ENCODE data around the gene EDIL3. TPM values are rescaled to one million over a fixed set of nuclear protein-coding genes. Genes with fewer than 3 reads are reported as not detected.

Gene EDIL3
- total and polyA plus RNA-seq, 9 of the 15 experiments (the other 6 are each of a cell fraction or from before 2014, with no cell fraction given), result 0.09 TPM; not detected in 8

DNA sequence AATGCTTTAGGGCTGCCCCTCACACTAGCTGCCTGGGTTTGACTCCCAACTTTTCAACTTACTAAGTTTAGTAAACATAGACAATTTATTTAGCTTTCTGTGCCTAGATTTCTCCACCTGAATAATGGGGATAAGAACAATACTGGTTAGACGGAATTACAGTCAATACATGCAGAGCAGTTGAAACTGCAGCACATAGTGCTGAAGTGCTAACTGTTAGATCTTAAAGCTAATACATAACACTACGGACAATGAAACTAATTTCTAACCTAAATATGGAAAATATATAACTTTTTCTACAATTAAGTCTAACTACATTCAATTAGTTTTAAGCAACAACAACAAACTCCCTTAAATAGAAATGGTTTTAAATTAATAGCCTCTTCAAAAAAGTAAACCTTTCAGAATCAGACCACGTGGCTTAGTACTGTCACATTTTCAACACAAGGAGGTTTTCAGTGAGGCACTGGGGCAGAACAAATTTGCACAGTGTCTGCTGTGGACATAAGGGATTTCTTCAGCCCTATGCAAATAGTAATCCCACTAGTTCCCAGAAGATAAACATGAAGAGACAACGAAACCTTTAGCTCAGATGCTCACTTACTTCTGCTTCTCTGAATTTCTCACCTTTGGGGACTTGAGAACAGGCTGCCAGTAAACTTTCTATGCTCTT lies 293.4 kb downstream of the EDIL3 start:
- no peaks in the 10 kb centered on the region for H3K9me1 ChIP-seq (ENCODE audit: control insufficient read depth, insufficient read depth, low read length)
- H2AFZ ChIP-seq (ENCODE audit: low read depth, low read length), result no peak overlapping the region
- WGBS (ENCODE audit: insufficient coverage, low coverage, missing lambda C conversion rate), result 0% methylated on average over 4 of the region's 4 CpGs
- no peaks in the 10 kb centered on the region for H3K9me3 ChIP-seq (replicated peaks; ENCODE audit: control insufficient read depth, insufficient read depth, low read depth, low read length)
- in situ Hi-C loops (cut with MboI) (no loop called here), intact Hi-C loops (cut with micrococcal nuclease) (no loop called here)
- FAIRE-seq (no peak), DNase-seq (ENCODE audit: extremely low read depth in 1 of 4, low spot score in 3 of 4) (no peak), ATAC-seq (no peak)
- H3K9ac ChIP-seq (ENCODE audit: insufficient read depth in 1 of 2, low read depth in 2 of 2, low read length in 2 of 2), result no peak overlapping the region
- POLR2A ChIA-PET, result no interaction called here
- H3K4me3 ChIP-seq, result no peak overlapping the region
- H3K36me3 ChIP-seq (ENCODE audit: control insufficient read depth, insufficient read depth, low read length), result no peaks in the 10 kb centered on the region
- BruUV-seq (replicated peaks), result no TSS peak
- no peaks in the 10 kb centered on the region for H4K20me1 ChIP-seq (replicated peaks; ENCODE audit: control insufficient read depth, insufficient read depth, low read length)
- H3K27ac ChIP-seq (ENCODE audit: extremely low read depth, low read depth, low read length), result no peak overlapping the region
- H3K79me2 ChIP-seq (ENCODE audit: control insufficient read depth, insufficient read depth, low read length), result no peaks in the 10 kb centered on the region
- CTCF ChIA-PET (ENCODE audit: low intra/inter-chr PET ratio), result no interaction called here
- no peaks in the 10 kb centered on the region for H3K27me3 ChIP-seq (ENCODE audit: control insufficient read depth in 2 of 2, insufficient read depth in 2 of 2, low read length in 2 of 2)
- H3K4me1 ChIP-seq (replicated peaks in 1 of 2; ENCODE audit: control insufficient read depth in 2 of 2, insufficient read depth in 2 of 2, low read length in 2 of 2), result no peaks in the 10 kb centered on the region
- H3K4me2 ChIP-seq (ENCODE audit: insufficient read depth, low read length), result no peak overlapping the region
- TF ChIP-seq, protein P1, sequence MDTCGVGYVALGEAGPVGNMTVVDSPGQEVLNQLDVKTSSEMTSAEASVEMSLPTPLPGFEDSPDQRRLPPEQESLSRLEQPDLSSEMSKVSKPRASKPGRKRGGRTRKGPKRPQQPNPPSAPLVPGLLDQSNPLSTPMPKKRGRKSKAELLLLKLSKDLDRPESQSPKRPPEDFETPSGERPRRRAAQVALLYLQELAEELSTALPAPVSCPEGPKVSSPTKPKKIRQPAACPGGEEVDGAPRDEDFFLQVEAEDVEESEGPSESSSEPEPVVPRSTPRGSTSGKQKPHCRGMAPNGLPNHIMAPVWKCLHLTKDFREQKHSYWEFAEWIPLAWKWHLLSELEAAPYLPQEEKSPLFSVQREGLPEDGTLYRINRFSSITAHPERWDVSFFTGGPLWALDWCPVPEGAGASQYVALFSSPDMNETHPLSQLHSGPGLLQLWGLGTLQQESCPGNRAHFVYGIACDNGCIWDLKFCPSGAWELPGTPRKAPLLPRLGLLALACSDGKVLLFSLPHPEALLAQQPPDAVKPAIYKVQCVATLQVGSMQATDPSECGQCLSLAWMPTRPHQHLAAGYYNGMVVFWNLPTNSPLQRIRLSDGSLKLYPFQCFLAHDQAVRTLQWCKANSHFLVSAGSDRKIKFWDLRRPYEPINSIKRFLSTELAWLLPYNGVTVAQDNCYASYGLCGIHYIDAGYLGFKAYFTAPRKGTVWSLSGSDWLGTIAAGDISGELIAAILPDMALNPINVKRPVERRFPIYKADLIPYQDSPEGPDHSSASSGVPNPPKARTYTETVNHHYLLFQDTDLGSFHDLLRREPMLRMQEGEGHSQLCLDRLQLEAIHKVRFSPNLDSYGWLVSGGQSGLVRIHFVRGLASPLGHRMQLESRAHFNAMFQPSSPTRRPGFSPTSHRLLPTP (IDR thresholded peaks at IDR 0.05; ENCODE audit: borderline replicate concordance, extremely low read depth, insufficient read length), result no peak
- TF ChIP-seq KDM4B (IDR thresholded peaks at IDR 0.05; ENCODE audit: borderline replicate concordance in 2 of 2, low read depth in 1 of 2) (no peak), COPS2 (conservative IDR thresholded peaks at IDR 0.05) (no peak), HOXB6 (CRISPR knock-in tag; IDR thresholded peaks at IDR 0.05; ENCODE audit: borderline replicate concordance) (no peak), PCBP1 (IDR thresholded peaks at IDR 0.05; ENCODE audit: low read depth, low read length, poor library complexity, severe bottlenecking) (no peak), FOXK1 (CRISPR knock-in tag; IDR thresholded peaks at IDR 0.05; ENCODE audit: borderline replicate concordance) (no peak)
- TF ChIP-seq, protein P2, sequence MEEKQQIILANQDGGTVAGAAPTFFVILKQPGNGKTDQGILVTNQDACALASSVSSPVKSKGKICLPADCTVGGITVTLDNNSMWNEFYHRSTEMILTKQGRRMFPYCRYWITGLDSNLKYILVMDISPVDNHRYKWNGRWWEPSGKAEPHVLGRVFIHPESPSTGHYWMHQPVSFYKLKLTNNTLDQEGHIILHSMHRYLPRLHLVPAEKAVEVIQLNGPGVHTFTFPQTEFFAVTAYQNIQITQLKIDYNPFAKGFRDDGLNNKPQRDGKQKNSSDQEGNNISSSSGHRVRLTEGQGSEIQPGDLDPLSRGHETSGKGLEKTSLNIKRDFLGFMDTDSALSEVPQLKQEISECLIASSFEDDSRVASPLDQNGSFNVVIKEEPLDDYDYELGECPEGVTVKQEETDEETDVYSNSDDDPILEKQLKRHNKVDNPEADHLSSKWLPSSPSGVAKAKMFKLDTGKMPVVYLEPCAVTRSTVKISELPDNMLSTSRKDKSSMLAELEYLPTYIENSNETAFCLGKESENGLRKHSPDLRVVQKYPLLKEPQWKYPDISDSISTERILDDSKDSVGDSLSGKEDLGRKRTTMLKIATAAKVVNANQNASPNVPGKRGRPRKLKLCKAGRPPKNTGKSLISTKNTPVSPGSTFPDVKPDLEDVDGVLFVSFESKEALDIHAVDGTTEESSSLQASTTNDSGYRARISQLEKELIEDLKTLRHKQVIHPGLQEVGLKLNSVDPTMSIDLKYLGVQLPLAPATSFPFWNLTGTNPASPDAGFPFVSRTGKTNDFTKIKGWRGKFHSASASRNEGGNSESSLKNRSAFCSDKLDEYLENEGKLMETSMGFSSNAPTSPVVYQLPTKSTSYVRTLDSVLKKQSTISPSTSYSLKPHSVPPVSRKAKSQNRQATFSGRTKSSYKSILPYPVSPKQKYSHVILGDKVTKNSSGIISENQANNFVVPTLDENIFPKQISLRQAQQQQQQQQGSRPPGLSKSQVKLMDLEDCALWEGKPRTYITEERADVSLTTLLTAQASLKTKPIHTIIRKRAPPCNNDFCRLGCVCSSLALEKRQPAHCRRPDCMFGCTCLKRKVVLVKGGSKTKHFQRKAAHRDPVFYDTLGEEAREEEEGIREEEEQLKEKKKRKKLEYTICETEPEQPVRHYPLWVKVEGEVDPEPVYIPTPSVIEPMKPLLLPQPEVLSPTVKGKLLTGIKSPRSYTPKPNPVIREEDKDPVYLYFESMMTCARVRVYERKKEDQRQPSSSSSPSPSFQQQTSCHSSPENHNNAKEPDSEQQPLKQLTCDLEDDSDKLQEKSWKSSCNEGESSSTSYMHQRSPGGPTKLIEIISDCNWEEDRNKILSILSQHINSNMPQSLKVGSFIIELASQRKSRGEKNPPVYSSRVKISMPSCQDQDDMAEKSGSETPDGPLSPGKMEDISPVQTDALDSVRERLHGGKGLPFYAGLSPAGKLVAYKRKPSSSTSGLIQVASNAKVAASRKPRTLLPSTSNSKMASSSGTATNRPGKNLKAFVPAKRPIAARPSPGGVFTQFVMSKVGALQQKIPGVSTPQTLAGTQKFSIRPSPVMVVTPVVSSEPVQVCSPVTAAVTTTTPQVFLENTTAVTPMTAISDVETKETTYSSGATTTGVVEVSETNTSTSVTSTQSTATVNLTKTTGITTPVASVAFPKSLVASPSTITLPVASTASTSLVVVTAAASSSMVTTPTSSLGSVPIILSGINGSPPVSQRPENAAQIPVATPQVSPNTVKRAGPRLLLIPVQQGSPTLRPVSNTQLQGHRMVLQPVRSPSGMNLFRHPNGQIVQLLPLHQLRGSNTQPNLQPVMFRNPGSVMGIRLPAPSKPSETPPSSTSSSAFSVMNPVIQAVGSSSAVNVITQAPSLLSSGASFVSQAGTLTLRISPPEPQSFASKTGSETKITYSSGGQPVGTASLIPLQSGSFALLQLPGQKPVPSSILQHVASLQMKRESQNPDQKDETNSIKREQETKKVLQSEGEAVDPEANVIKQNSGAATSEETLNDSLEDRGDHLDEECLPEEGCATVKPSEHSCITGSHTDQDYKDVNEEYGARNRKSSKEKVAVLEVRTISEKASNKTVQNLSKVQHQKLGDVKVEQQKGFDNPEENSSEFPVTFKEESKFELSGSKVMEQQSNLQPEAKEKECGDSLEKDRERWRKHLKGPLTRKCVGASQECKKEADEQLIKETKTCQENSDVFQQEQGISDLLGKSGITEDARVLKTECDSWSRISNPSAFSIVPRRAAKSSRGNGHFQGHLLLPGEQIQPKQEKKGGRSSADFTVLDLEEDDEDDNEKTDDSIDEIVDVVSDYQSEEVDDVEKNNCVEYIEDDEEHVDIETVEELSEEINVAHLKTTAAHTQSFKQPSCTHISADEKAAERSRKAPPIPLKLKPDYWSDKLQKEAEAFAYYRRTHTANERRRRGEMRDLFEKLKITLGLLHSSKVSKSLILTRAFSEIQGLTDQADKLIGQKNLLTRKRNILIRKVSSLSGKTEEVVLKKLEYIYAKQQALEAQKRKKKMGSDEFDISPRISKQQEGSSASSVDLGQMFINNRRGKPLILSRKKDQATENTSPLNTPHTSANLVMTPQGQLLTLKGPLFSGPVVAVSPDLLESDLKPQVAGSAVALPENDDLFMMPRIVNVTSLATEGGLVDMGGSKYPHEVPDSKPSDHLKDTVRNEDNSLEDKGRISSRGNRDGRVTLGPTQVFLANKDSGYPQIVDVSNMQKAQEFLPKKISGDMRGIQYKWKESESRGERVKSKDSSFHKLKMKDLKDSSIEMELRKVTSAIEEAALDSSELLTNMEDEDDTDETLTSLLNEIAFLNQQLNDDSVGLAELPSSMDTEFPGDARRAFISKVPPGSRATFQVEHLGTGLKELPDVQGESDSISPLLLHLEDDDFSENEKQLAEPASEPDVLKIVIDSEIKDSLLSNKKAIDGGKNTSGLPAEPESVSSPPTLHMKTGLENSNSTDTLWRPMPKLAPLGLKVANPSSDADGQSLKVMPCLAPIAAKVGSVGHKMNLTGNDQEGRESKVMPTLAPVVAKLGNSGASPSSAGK (IDR thresholded peaks at IDR 0.05), result no peak

Measured in K562 (cell line).